OCI-LY7 (cell line): ENCODE data around the gene NFIX. TPM values are rescaled to one million over a fixed set of nuclear protein-coding genes. Genes with fewer than 3 reads are reported as not detected.

Source experiments
- BruUV-seq: library from RNA; stranded (reverse); fragments of 400-500 nt; replicated peaks from 2 replicates; lab custom pipeline; 2021; lab: Mats Ljungman, UMichigan
- CTCF ChIA-PET: fragments of 300-600 bp; sonication (Branson Sonifier 250); formaldehyde crosslinking; loops from one replicate; lab custom pipeline; 2022; ENCODE audit warnings: antibody characterized with exemption; ENCODE audit not compliant: unreplicated experiment; lab: Charles Lee
- POLR2A ChIA-PET: fragments of 300-600 bp; sonication (Branson Sonifier 250); formaldehyde crosslinking; loops from one replicate; lab custom pipeline; 2022; ENCODE audit warnings: antibody characterized with exemption; lab: Charles Lee
- DNase-seq: peaks from one replicate; pipeline ENCODE4 v3.0.0-alpha.2; 2015; ENCODE audit warnings: low spot score
- H2AFZ ChIP-seq: fragments of 200-600 bp; sonication (generic), shearing (Covaris generic); 2 replicates; pipeline ENCODE4 v1.6.1; 2014; ENCODE audit warnings: mild to moderate bottlenecking, antibody characterized with exemption, low read length, moderate library complexity
- H3K27ac ChIP-seq: fragments of 200-600 bp; sonication (generic); 2 replicates; pipeline ENCODE4 v1.5.1; 2014; ENCODE audit warnings: mixed run types, low read depth, mild to moderate bottlenecking, moderate library complexity, low read length, inconsistent platforms; ENCODE audit not compliant: poor library complexity, severe bottlenecking
- H3K36me3 ChIP-seq: fragments of 200-600 bp; sonication (generic); 2 replicates; pipeline ENCODE4 v1.6.1; 2014; ENCODE audit warnings: mild to moderate bottlenecking, antibody characterized with exemption, low read length, moderate library complexity, mixed read lengths; ENCODE audit not compliant: insufficient read depth
- H3K4me1 ChIP-seq: fragments of 200-600 bp; sonication (generic); 2 replicates; pipeline ENCODE4 v1.5.1; 2014; ENCODE audit warnings: mild to moderate bottlenecking, low read length; ENCODE audit not compliant: insufficient read depth, poor library complexity, severe bottlenecking
- H3K4me2 ChIP-seq: fragments of 200-600 bp; sonication (generic); 2 replicates; pipeline ENCODE4 v1.6.1; 2014; ENCODE audit warnings: mild to moderate bottlenecking, low read length
- H3K4me3 ChIP-seq: fragments of 200-600 bp; sonication (generic); 2 replicates; pipeline ENCODE4 v1.5.1; 2014; ENCODE audit warnings: mild to moderate bottlenecking, low read depth, low read length; ENCODE audit not compliant: poor library complexity, severe bottlenecking
- H3K79me2 ChIP-seq: fragments of 200-600 bp; sonication (generic); 2 replicates; pipeline ENCODE4 v1.6.1; 2016; ENCODE audit warnings: low read depth, mild to moderate bottlenecking, low read length, moderate library complexity, mixed read lengths; ENCODE audit not compliant: insufficient read depth
- H3K9me2 ChIP-seq: fragments of 200-600 bp; sonication (generic); 2 replicates; pipeline ENCODE4 v1.6.1; 2016; ENCODE audit warnings: mild to moderate bottlenecking, low read length, mixed read lengths; ENCODE audit not compliant: insufficient read depth
- H3K9me3 ChIP-seq: fragments of 200-600 bp; sonication (generic); 2 replicates; pipeline ENCODE4 v1.6.1; 2014; ENCODE audit warnings: mild to moderate bottlenecking, mixed run types, low read length, mixed read lengths
- H4K20me1 ChIP-seq: fragments of 200-600 bp; sonication (generic); 2 replicates; pipeline ENCODE4 v1.6.1; 2014; ENCODE audit warnings: mild to moderate bottlenecking, antibody characterized with exemption, low read length, moderate library complexity, mixed read lengths; ENCODE audit not compliant: insufficient read depth
- EZH2phosphoT487 ChIP-seq: fragments of 200-600 bp; sonication (generic); IDR thresholded peaks from 2 replicates; pipeline ENCODE4 v1.6.1; 2018; ENCODE audit warnings: low read depth, borderline replicate concordance, mild to moderate bottlenecking, mixed run types, antibody characterized with exemption, low read length, moderate library complexity, mixed read lengths
- intact Hi-C: fragments of 100-400 bp; cut with micrococcal nuclease; formaldehyde crosslinking; loops from one replicate; pipeline ENCODE4 v1.10.0; 2022; ENCODE audit not compliant: unreplicated experiment
- total RNA-seq, 2 experiments: library from RNA; depleted of rRNA in 1 of 2; stranded (reverse); fragments of >200 nt in 1 of 2; shearing (Covaris generic) in 1 of 2; gene quantifications; 2 replicates each; pipeline ENCODE4 v1.2.3, GENCODE V29; 2014 to 2022
- TF ChIP-seq, protein P1 (sequence below): fragments of 200-600 bp; sonication (generic); conservative IDR thresholded peaks from 2 replicates; pipeline ENCODE4 v1.5.1; 2014; ENCODE audit warnings: mild to moderate bottlenecking, antibody characterized with exemption, low read length, moderate library complexity, mixed read lengths

The NFIX gene
- total RNA-seq, 2 experiments from 2014 or later: 0.16 to 0.72 TPM

DNA sequence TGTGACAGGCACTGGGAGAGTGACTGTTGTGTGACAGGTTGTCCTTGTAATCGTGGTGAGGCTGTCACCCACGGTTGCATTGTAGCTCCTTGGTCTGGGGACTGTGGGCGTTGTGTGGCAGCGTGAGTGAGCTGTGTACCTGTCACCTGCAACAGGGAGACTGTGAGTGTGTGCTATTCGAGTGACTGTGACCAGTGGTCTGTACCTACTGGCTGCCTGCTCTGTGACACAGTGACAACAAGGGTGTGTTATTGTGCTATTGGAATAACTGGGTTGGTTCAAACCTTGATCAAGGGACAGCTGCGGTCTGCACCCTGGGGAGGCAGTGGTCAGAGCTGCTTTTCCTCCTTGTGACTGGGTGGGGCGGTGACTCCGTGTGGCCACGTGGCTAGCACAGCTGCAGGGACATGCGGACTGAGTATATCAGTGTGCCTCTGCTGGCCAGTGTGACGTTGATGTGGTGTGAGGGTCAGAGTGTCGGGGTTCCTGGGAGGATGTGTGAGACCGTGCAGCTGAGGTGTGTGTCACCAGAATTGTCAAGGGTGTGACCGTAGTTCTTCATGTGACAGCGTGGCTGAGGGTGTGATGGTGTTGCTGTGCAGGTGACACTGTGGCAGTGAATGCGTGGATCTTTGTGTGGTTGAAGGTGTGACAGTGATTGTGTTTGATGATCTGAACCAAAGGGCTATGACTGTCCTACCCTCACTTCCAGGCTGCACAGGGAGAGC, 10.1 kb upstream of the NFIX start:
- no peak overlapping the region for H3K4me2 ChIP-seq
- intact Hi-C loops: no loop called here
- H3K4me3 ChIP-seq: no peak overlapping the region
- H3K36me3 ChIP-seq: no peaks in the 10 kb centered on the region
- no peaks in the 10 kb centered on the region for H3K79me2 ChIP-seq
- ChIA-PET POLR2A (interaction anchor here (0.8 kb wide), 1 partner anchor 343 kb away, joined by 3 read pairs; no protein-coding TSS in a partner anchor), CTCF (interaction anchor here (0.8 kb wide), 1 partner anchor 76 kb away, joined by 3 read pairs; no protein-coding TSS in a partner anchor)
- no peaks in the 10 kb centered on the region for H3K4me1 ChIP-seq
- no peak overlapping the region for H3K27ac ChIP-seq
- DNase-seq: no peak
- no TSS peak for BruUV-seq
- TF ChIP-seq EZH2phosphoT487: no peak
- TF ChIP-seq, protein P1, sequence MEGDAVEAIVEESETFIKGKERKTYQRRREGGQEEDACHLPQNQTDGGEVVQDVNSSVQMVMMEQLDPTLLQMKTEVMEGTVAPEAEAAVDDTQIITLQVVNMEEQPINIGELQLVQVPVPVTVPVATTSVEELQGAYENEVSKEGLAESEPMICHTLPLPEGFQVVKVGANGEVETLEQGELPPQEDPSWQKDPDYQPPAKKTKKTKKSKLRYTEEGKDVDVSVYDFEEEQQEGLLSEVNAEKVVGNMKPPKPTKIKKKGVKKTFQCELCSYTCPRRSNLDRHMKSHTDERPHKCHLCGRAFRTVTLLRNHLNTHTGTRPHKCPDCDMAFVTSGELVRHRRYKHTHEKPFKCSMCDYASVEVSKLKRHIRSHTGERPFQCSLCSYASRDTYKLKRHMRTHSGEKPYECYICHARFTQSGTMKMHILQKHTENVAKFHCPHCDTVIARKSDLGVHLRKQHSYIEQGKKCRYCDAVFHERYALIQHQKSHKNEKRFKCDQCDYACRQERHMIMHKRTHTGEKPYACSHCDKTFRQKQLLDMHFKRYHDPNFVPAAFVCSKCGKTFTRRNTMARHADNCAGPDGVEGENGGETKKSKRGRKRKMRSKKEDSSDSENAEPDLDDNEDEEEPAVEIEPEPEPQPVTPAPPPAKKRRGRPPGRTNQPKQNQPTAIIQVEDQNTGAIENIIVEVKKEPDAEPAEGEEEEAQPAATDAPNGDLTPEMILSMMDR: no peak
- H4K20me1 ChIP-seq: no peaks in the 10 kb centered on the region
- no peaks in the 10 kb centered on the region for H3K9me2 ChIP-seq
- no peaks in the 10 kb centered on the region for H3K9me3 ChIP-seq
- H2AFZ ChIP-seq: no peak overlapping the region

DNA sequence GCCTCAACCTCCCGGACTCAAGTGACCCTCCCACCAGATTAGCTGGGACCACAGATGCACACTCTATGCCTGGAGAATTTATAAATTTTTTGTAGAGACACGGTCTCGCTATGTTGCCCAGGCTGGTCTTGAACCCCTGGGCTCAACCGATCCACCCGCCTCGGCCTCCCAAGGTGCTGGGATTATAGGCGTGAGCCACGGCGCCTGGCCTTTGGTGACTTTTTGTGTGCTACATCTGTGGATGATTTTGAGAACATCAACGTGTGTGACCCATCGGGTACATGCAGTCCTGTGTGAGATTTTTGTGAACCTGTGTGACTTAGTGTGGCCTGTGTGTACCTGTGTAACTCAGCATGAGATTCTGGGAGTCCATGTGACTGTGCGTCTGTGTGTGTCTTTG, 8.5 kb upstream of the NFIX start:
- no TSS peak for BruUV-seq
- Histone ChIP-seq H2AFZ (no peak overlapping the region), H3K9me2 (no peaks in the 10 kb centered on the region), H3K4me2 (no peak overlapping the region), H3K27ac (no peak overlapping the region), H3K9me3 (no peaks in the 10 kb centered on the region), H3K4me3 (no peak overlapping the region), H3K79me2 (no peaks in the 10 kb centered on the region), H3K4me1 (no peaks in the 10 kb centered on the region), H3K36me3 (no peaks in the 10 kb centered on the region), H4K20me1 (no peaks in the 10 kb centered on the region)
- POLR2A ChIA-PET: no interaction called here
- CTCF ChIA-PET: no interaction called here
- TF ChIP-seq, protein P1: no peak
- no peak for TF ChIP-seq EZH2phosphoT487
- intact Hi-C loops: no loop called here
- no peak for DNase-seq

DNA sequence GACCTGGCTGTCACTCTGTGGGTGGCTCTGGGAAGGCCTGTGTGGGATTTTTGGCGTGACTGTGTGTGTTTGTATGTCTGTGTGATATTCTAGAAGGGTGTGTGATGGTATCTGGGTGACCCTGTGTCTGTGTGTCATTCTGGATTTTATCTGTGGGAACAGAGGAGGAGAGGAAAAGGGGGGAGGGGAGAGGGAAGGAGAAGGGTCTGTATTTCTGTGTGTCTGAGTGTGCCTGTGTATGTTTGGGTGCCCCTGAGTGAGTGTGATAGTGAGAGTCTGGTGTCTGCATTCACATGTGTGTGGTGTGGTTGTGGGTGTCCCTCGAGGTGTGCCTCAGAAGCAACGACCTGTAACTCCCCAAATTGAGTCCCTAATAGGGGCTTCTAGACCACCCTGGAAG, 8.1 kb upstream of the NFIX start:
- Histone ChIP-seq H3K4me1 (no peaks in the 10 kb centered on the region), H4K20me1 (no peaks in the 10 kb centered on the region), H3K9me2 (no peaks in the 10 kb centered on the region), H3K27ac (no peak overlapping the region), H3K4me3 (no peak overlapping the region), H3K79me2 (no peaks in the 10 kb centered on the region), H2AFZ (no peak overlapping the region), H3K9me3 (no peaks in the 10 kb centered on the region), H3K4me2 (no peak overlapping the region), H3K36me3 (no peaks in the 10 kb centered on the region)
- no peak for TF ChIP-seq EZH2phosphoT487
- TF ChIP-seq, protein P1: no peak
- no TSS peak for BruUV-seq
- POLR2A ChIA-PET: no interaction called here
- no peak for DNase-seq
- intact Hi-C loops: no loop called here
- CTCF ChIA-PET: no interaction called here
